ENCODE data around the gene CREB5. TPM values are rescaled to one million over a fixed set of nuclear protein-coding genes. Genes with fewer than 3 reads are reported as not detected.

The CREB5 gene
- total and polyA plus RNA-seq, 2 donors from 2014 or later, result 3.4 to 27.2 TPM

- peaks cover 0 to 4% (median 0%) of the 10 kb centered on the region in 3 donors for H3K4me1 ChIP-seq (ENCODE audit: control insufficient read depth in 2 of 3, insufficient read depth in 2 of 3, low read depth in 1 of 3, low read length in 3 of 3)
- DNase-seq, result no peak
- no peaks in the 10 kb centered on the region for H3K36me3 ChIP-seq (ENCODE audit: control insufficient read depth in 2 of 3, insufficient read depth in 3 of 3, low read length in 3 of 3)
- no peak for FAIRE-seq
- H3K4me3 ChIP-seq (ENCODE audit: low read length in 3 of 3), result no peak overlapping the region
- no peaks in the 10 kb centered on the region for H3K27me3 ChIP-seq (ENCODE audit: control insufficient read depth, insufficient read depth, low read length)
- H3K9ac ChIP-seq (ENCODE audit: low read length in 3 of 3), result no peak overlapping the region
- H3K27ac ChIP-seq (ENCODE audit: low read depth in 2 of 2, low read length in 2 of 2), result no peak overlapping the region
- intact Hi-C loops (cut with DNase I), result loop anchor here (10.0 kb wide), 1 partner anchor 463 kb away; no protein-coding TSS in a partner anchor
- TF ChIP-seq CTCF (IDR thresholded peaks at IDR 0.05; ENCODE audit: borderline replicate concordance, extremely low read depth, insufficient read depth), result no peak
- no peaks in the 10 kb centered on the region for H3K9me3 ChIP-seq (ENCODE audit: control insufficient read depth in 2 of 3, insufficient read depth in 1 of 3, low read length in 3 of 3)
These were observed 445.9 kb downstream of the CREB5 start for GRCh38 chr7:28858206-28858605.

- Histone ChIP-seq H3K27me3 (ENCODE audit: control insufficient read depth, insufficient read depth, low read length) (no peaks in the 10 kb centered on the region), H3K9me3 (ENCODE audit: control insufficient read depth in 2 of 3, insufficient read depth in 1 of 3, low read length in 3 of 3) (no peaks in the 10 kb centered on the region), H3K27ac (ENCODE audit: low read depth in 2 of 2, low read length in 2 of 2) (no peak overlapping the region), H3K9ac (ENCODE audit: low read length in 3 of 3) (no peak overlapping the region), H3K4me3 (ENCODE audit: low read length in 3 of 3) (no peak overlapping the region), H3K36me3 (ENCODE audit: control insufficient read depth in 2 of 3, insufficient read depth in 3 of 3, low read length in 3 of 3) (no peaks in the 10 kb centered on the region), H3K4me1 (ENCODE audit: control insufficient read depth in 2 of 3, insufficient read depth in 2 of 3, low read depth in 1 of 3, low read length in 3 of 3) (peaks cover 0 to 4% (median 0%) of the 10 kb centered on the region in 3 donors)
- DNase-seq, result no peak
- FAIRE-seq, result no peak
- intact Hi-C loops (cut with DNase I), result loop anchor here (10.0 kb wide), 1 partner anchor 464 kb away; no protein-coding TSS in a partner anchor
- TF ChIP-seq CTCF (IDR thresholded peaks at IDR 0.05; ENCODE audit: borderline replicate concordance, extremely low read depth, insufficient read depth), result no peak
These were observed 446.6 kb downstream of the CREB5 start for GRCh38 chr7:28858895-28859294.

- no peak overlapping the region for H3K4me3 ChIP-seq (ENCODE audit: low read length in 3 of 3)
- intact Hi-C loops (cut with DNase I), result no loop called here
- H3K4me1 ChIP-seq (ENCODE audit: control insufficient read depth in 2 of 3, insufficient read depth in 2 of 3, low read depth in 1 of 3, low read length in 3 of 3), result no peaks in the 10 kb centered on the region
- no peak for TF ChIP-seq CTCF (IDR thresholded peaks at IDR 0.05; ENCODE audit: borderline replicate concordance, extremely low read depth, insufficient read depth)
- no peak for DNase-seq
- no peaks in the 10 kb centered on the region for H3K27me3 ChIP-seq (ENCODE audit: control insufficient read depth, insufficient read depth, low read length)
- H3K36me3 ChIP-seq (ENCODE audit: control insufficient read depth in 2 of 3, insufficient read depth in 3 of 3, low read length in 3 of 3), result no peaks in the 10 kb centered on the region
- no peak overlapping the region for H3K27ac ChIP-seq (ENCODE audit: low read depth in 2 of 2, low read length in 2 of 2)
- H3K9ac ChIP-seq (ENCODE audit: low read length in 3 of 3), result no peak overlapping the region
- no peaks in the 10 kb centered on the region for H3K9me3 ChIP-seq (ENCODE audit: control insufficient read depth in 2 of 3, insufficient read depth in 1 of 3, low read length in 3 of 3)
- FAIRE-seq, result no peak
These were observed 449.5 kb downstream of the CREB5 start for GRCh38 chr7:28861825-28862224.
